Liver (tissue), 9 donors: ENCODE measurements around the gene PAK2. TPM values are rescaled to one million over a fixed set of nuclear protein-coding genes. Genes with fewer than 3 reads are reported as not detected.

ENCODE experiments used
- DNase-seq: peaks from one replicate; pipeline ENCODE4 v3.0.0-alpha.2; 2017; ENCODE audit warnings: low spot score
- H3K27ac ChIP-seq, 2 donors: one replicate each; pipeline ENCODE4 v1.7.0; 2013; ENCODE audit warnings: inconsistent platforms in 2 of 2, low read length in 2 of 2, control low read depth in 1 of 2, low read depth in 1 of 2, mild to moderate bottlenecking in 1 of 2
- H3K27me3 ChIP-seq, 4 donors: one replicate each; pipeline versions ENCODE4 v1.6.1 to v1.7.0; 2013; ENCODE audit warnings: low read length in 3 of 4, inconsistent platforms in 1 of 4, mild to moderate bottlenecking in 1 of 4, moderate library complexity in 1 of 4; ENCODE audit not compliant: control insufficient read depth in 4 of 4, insufficient read depth in 4 of 4
- H3K36me3 ChIP-seq, 4 donors: one replicate each; pipeline versions ENCODE4 v1.6.1 to v1.7.0; 2013; ENCODE audit warnings: low read length in 3 of 4, mild to moderate bottlenecking in 3 of 4, low read depth in 1 of 4, moderate library complexity in 1 of 4; ENCODE audit not compliant: control insufficient read depth in 4 of 4, insufficient read depth in 3 of 4
- H3K4me1 ChIP-seq, 4 donors: one replicate each; pipeline versions ENCODE4 v1.6.1 to v1.7.0; 2013; ENCODE audit warnings: low read length in 3 of 4, mild to moderate bottlenecking in 3 of 4, moderate library complexity in 1 of 4; ENCODE audit not compliant: control insufficient read depth in 4 of 4, insufficient read depth in 4 of 4
- H3K4me3 ChIP-seq, 3 donors: one replicate each; pipeline versions ENCODE4 v1.6.1 to v1.7.0; 2013; ENCODE audit warnings: low read length in 3 of 3, control low read depth in 1 of 3, low read depth in 1 of 3, mild to moderate bottlenecking in 1 of 3
- H3K9ac ChIP-seq, 2 donors: one replicate each; pipeline ENCODE4 v1.7.0; 2013; ENCODE audit warnings: low read length in 2 of 2, mild to moderate bottlenecking in 2 of 2, moderate library complexity in 2 of 2, control low read depth in 1 of 2, low read depth in 1 of 2
- H3K9me3 ChIP-seq, 4 donors: one replicate each; pipeline versions ENCODE4 v1.6.1 to v1.7.0; 2013; ENCODE audit warnings: low read length in 3 of 4; ENCODE audit not compliant: control insufficient read depth in 4 of 4
- ATF3 ChIP-seq: IDR thresholded peaks from 2 replicates; pipeline ENCODE4 v1.6.1; 2016; ENCODE audit warnings: antibody characterized with exemption
- FOXA1 ChIP-seq: IDR thresholded peaks from 2 replicates; pipeline ENCODE4 v1.6.1; 2016; ENCODE audit warnings: antibody characterized with exemption
- FOXA2 ChIP-seq: IDR thresholded peaks from 2 replicates; pipeline ENCODE4 v1.6.1; 2016; ENCODE audit warnings: antibody characterized with exemption
- GABPA ChIP-seq, 2 donors: IDR thresholded peaks in 1 of 2; conservative IDR thresholded peaks in 1 of 2; 2 replicates each; pipeline ENCODE4 v1.6.1; 2016; ENCODE audit warnings: antibody characterized with exemption in 2 of 2, mild to moderate bottlenecking in 1 of 2, moderate library complexity in 1 of 2
- HNF4A ChIP-seq, 2 donors: conservative IDR thresholded peaks; 2 replicates each; pipeline ENCODE4 v1.6.1; 2016; ENCODE audit warnings: antibody characterized with exemption in 2 of 2, mild to moderate bottlenecking in 2 of 2
- HNF4G ChIP-seq: IDR thresholded peaks from 2 replicates; pipeline ENCODE4 v1.6.1; 2016; ENCODE audit warnings: antibody characterized with exemption
- JUND ChIP-seq, 2 donors: IDR thresholded peaks; 2 replicates each; pipeline ENCODE4 v1.6.1; 2016; ENCODE audit warnings: antibody characterized with exemption in 2 of 2
- MAX ChIP-seq: IDR thresholded peaks from 2 replicates; pipeline ENCODE4 v1.6.1; 2016; ENCODE audit warnings: antibody characterized with exemption
- NR2F2 ChIP-seq: IDR thresholded peaks from 2 replicates; pipeline ENCODE4 v1.6.1; 2016; ENCODE audit warnings: antibody characterized with exemption
- RAD21 ChIP-seq, 2 donors: IDR thresholded peaks; 2 replicates each; pipeline ENCODE4 v1.6.1; 2016; ENCODE audit warnings: antibody characterized with exemption in 2 of 2, mild to moderate bottlenecking in 2 of 2
- REST ChIP-seq: IDR thresholded peaks from 2 replicates; pipeline ENCODE4 v1.6.1; 2016; ENCODE audit warnings: antibody characterized with exemption, mild to moderate bottlenecking
- RXRA ChIP-seq, 2 donors: IDR thresholded peaks; 2 replicates each; pipeline ENCODE4 v1.6.1; 2017 to 2018; ENCODE audit warnings: antibody characterized with exemption in 2 of 2, mild to moderate bottlenecking in 1 of 2
- YY1 ChIP-seq: IDR thresholded peaks from 2 replicates; pipeline ENCODE4 v1.6.1; 2016; ENCODE audit warnings: antibody characterized with exemption, mild to moderate bottlenecking
- ZBTB33 ChIP-seq: IDR thresholded peaks from 2 replicates; pipeline ENCODE4 v1.6.1; 2016; ENCODE audit warnings: antibody characterized with exemption
- WGBS: extraction: QIAGEN DNeasy Blood & Tissue Kit; methylation state at CpG from one replicate; pipeline ENCODE4 v1.1.7; 2013; 5-methylcytosine and 5-hydroxymethylcytosine counted together
- polyA plus RNA-seq, 2 donors: library from polyadenylated mRNA; stranded (reverse) in 1 of 2; unstranded in 1 of 2; fragments of 200-250 nt in 1 of 2; fragments of >200 nt in 1 of 2; fragmentation: Nextera tagmentation in 1 of 2; extraction: Ambion mirVana in 1 of 2; gene quantifications; one replicate each; pipeline versions ENCODE4 v1.2.1 to v1.2.3, GENCODE V29; 2013 to 2015
- total RNA-seq, 2 donors: library from RNA; depleted of rRNA; stranded (reverse); fragments of >200 nt; gene quantifications; one replicate each; pipeline ENCODE4 v1.2.3, GENCODE V29; 2014
- donor health status: healthy.
- donor health status: healthy.
- donor health status: healthy.
- donor health status: healthy.
- donor health status: healthy.

Gene PAK2
- total and polyA plus RNA-seq, 4 donors, result 16.0 to 44.3 (median 24.9) TPM

- no peak for DNase-seq
- Histone ChIP-seq H3K4me3 (no peak overlapping the region), H3K27ac (no peak overlapping the region), H3K9ac (no peak overlapping the region), H3K27me3 (no peaks in the 10 kb centered on the region), H3K4me1 (peaks cover 4 to 23% (median 13%) of the 10 kb centered on the region in 4 donors), H3K36me3 (peaks cover 0 to 2% (median 0%) of the 10 kb centered on the region in 4 donors), H3K9me3 (no peaks in the 10 kb centered on the region)
- no peak for TF ChIP-seq REST
- 94% methylated on average over 6 of the region's 6 CpGs for WGBS
These were observed 33.2 kb downstream of the PAK2 start for GRCh38 chr3:196772897-196773296.

- H3K4me3 ChIP-seq, result no peak overlapping the region
- TF ChIP-seq GABPA (IDR thresholded peaks at IDR 0.05 in 1 of 2, conservative IDR thresholded peaks at IDR 0.05 in 1 of 2) (no peak), YY1 (peak; percentile 33), NR2F2 (no peak), FOXA1 (peak; percentile 27), RXRA (IDR thresholded peaks at IDR 0.05) (peak; percentile 88 to 95), FOXA2 (peak; percentile 32), ZBTB33 (peak; percentile 28), JUND (IDR thresholded peaks at IDR 0.05) (peak; percentile 22 to 81), MAX (no peak), HNF4G (peak; percentile 25), ATF3 (peak; percentile 75), HNF4A (conservative IDR thresholded peaks at IDR 0.05) (peak; percentile 78 to 95), REST (peak; percentile 17), RAD21 (IDR thresholded peaks at IDR 0.05) (no peak)
- 44% methylated on average over 5 of the region's 5 CpGs for WGBS
- no peaks in the 10 kb centered on the region for H3K9me3 ChIP-seq
- H3K36me3 ChIP-seq, result no peaks in the 10 kb centered on the region
- H3K4me1 ChIP-seq, result peaks cover 4 to 23% (median 13%) of the 10 kb centered on the region in 4 donors
- H3K9ac ChIP-seq, result no peak overlapping the region
- H3K27me3 ChIP-seq, result no peaks in the 10 kb centered on the region
- no peak for DNase-seq
- peak overlapping the region; percentile 58 to 59 for H3K27ac ChIP-seq
These were observed 34.6 kb downstream of the PAK2 start for GRCh38 chr3:196774191-196774820.
